GM12872 (cell line): ENCODE measurements around the gene CNKSR2.
A peak's percentile ranks its signal among the peaks of the same experiment; 100 is the strongest.

Experiments used
- CTCF ChIP-seq: IDR thresholded peaks from 3 replicates; pipeline ENCODE4 v1.5.1; 2011; ENCODE audit warnings: low read depth, mild to moderate bottlenecking, low read length, moderate library complexity; ENCODE audit not compliant: insufficient read depth

Gene CNKSR2

GRCh38 chrX:21440911-21441310, 66.7 kb downstream of the CNKSR2 start:
- no peak for TF ChIP-seq CTCF

- TF ChIP-seq CTCF, result no peak
Measured at GRCh38 chrX:21457718-21458117, 83.5 kb downstream of the CNKSR2 start.

GRCh38 chrX:21469071-21469470, 94.9 kb downstream of the CNKSR2 start:
- no peak for TF ChIP-seq CTCF

GRCh38 chrX:21476909-21477308, 102.7 kb downstream of the CNKSR2 start:
- no peak for TF ChIP-seq CTCF

GRCh38 chrX:21479695-21480270, 105.6 kb downstream of the CNKSR2 start:
- TF ChIP-seq CTCF, result peak; percentile 64

GRCh38 chrX:21481761-21482160, 107.5 kb downstream of the CNKSR2 start:
- TF ChIP-seq CTCF, result no peak

- no peak for TF ChIP-seq CTCF
Measured at GRCh38 chrX:21487832-21488231, 113.6 kb downstream of the CNKSR2 start.
